GM12878 (cell line): Measurements from ENCODE around the gene DNMT1. TPM values are rescaled to one million over a fixed set of nuclear protein-coding genes. Genes with fewer than 3 reads are reported as not detected.

Experiments used
- ATAC-seq: fragments of 200-7000 bp; cut with Tn5 transposase; 3 replicates; pipeline ENCODE4 v1.9.1; 2020; ENCODE audit warnings: mild to moderate bottlenecking, moderate library complexity
- BruUV-seq: library from RNA; stranded (reverse); fragments of 400-500 nt; replicated peaks from 2 replicates; lab custom pipeline; 2021; lab: Mats Ljungman, UMichigan
- CTCF ChIA-PET: fragments of 300-600 bp; sonication (Branson Sonifier 250); formaldehyde crosslinking; extraction: SDS; loops from one replicate; lab custom pipeline; 2021; ENCODE audit warnings: inconsistent platforms; lab: Yijun Ruan, JAX
- POLR2A ChIA-PET: fragments of 350-600 bp; formaldehyde crosslinking; extraction: SDS; loops from one replicate; lab custom pipeline; 2021; ENCODE audit warnings: inconsistent platforms; lab: Charles Lee
- RAD21 ChIA-PET: fragments of 300-600 bp; sonication (Branson Sonifier 250); formaldehyde crosslinking; loops from one replicate; lab custom pipeline; 2023; ENCODE audit warnings: antibody characterized with exemption; ENCODE audit not compliant: unreplicated experiment; lab: Charles Lee
- SMC1A ChIA-PET: fragments of 300-600 bp; sonication (Branson Sonifier 250); formaldehyde crosslinking; loops from one replicate; lab custom pipeline; 2023; ENCODE audit not compliant: unreplicated experiment, uncharacterized antibody; lab: Charles Lee
- DNase-seq: peaks from one replicate; pipeline ENCODE4 v3.0.0-alpha.2; 2011; ENCODE audit warnings: low read depth, low spot score
- FAIRE-seq: peaks from 3 replicates; lab custom pipeline; 2011; peaks lifted over from hg19 to GRCh38; lab: Jason Lieb, UNC
- H2AFZ ChIP-seq: 2 replicates; pipeline ENCODE4 v1.6.0; 2011; ENCODE audit warnings: low read depth, low read length, control low read depth; ENCODE audit not compliant: control insufficient read depth
- H3K27ac ChIP-seq: 2 replicates; pipeline ENCODE4 v1.5.1; 2011; ENCODE audit warnings: control low read depth; ENCODE audit not compliant: control insufficient read depth, insufficient read depth
- H3K27me3 ChIP-seq, 2 experiments: replicated peaks in 1 of 2; 2 replicates each; pipeline versions ENCODE4 v1.6.0 to v1.6.1; 2011; ENCODE audit warnings: low read length in 1 of 2; ENCODE audit not compliant: control insufficient read depth in 2 of 2, insufficient read depth in 2 of 2
- H3K36me3 ChIP-seq, 2 experiments: 2 replicates each; pipeline ENCODE4 v1.5.1; 2011; ENCODE audit warnings: low read length in 1 of 2; ENCODE audit not compliant: control insufficient read depth in 2 of 2, insufficient read depth in 2 of 2
- H3K4me1 ChIP-seq: 2 replicates; pipeline ENCODE4 v1.6.1; 2011; ENCODE audit warnings: mild to moderate bottlenecking, low read length, moderate library complexity, mixed read lengths; ENCODE audit not compliant: control insufficient read depth, insufficient read depth
- H3K4me2 ChIP-seq: 2 replicates; pipeline ENCODE4 v1.6.0; 2011; ENCODE audit warnings: control low read depth; ENCODE audit not compliant: control insufficient read depth, insufficient read depth
- H3K4me3 ChIP-seq: fragments of 200-600 bp; sonication (generic); 2 replicates; pipeline ENCODE4 v1.5.1; 2016
- H3K79me2 ChIP-seq: 2 replicates; pipeline ENCODE4 v1.6.0; 2011; ENCODE audit warnings: low read length; ENCODE audit not compliant: control insufficient read depth, insufficient read depth
- H3K9ac ChIP-seq: 2 replicates; pipeline ENCODE4 v1.8.0; 2011; ENCODE audit warnings: low read length, control low read depth, mixed read lengths; ENCODE audit not compliant: control insufficient read depth, insufficient read depth
- H3K9me3 ChIP-seq: replicated peaks from 3 replicates; pipeline ENCODE4 v1.5.1; 2011; ENCODE audit warnings: mild to moderate bottlenecking, low read length; ENCODE audit not compliant: control insufficient read depth, insufficient read depth
- H4K20me1 ChIP-seq: 2 replicates; pipeline ENCODE4 v1.6.0; 2011; ENCODE audit not compliant: control insufficient read depth, insufficient read depth
- EP300 ChIP-seq, 2 experiments: fragments of 150-350 bp in 1 of 2; IDR thresholded peaks; 2 replicates each; pipeline ENCODE4 v1.6.1; 2011 to 2012; ENCODE audit warnings: low read depth in 2 of 2, low read length in 2 of 2, borderline replicate concordance in 1 of 2, improper control_type of control experiment in 1 of 2, inconsistent platforms in 1 of 2; ENCODE audit not compliant: control insufficient read depth in 1 of 2
- KDM1A ChIP-seq: fragments of 200-600 bp; sonication (generic); IDR thresholded peaks from 2 replicates; pipeline ENCODE4 v1.6.1; 2016; ENCODE audit warnings: borderline replicate concordance
- MEF2A ChIP-seq: IDR thresholded peaks from 2 replicates; pipeline ENCODE4 v1.6.1; 2011; ENCODE audit warnings: low read depth, mild to moderate bottlenecking, low read length, moderate library complexity; ENCODE audit not compliant: insufficient read depth
- MEF2B ChIP-seq: fragments of 450-650 bp; IDR thresholded peaks from 2 replicates; pipeline ENCODE4 v1.6.1; 2018; ENCODE audit warnings: mild to moderate bottlenecking, moderate library complexity; ENCODE audit not compliant: partially characterized antibody, poor library complexity, severe bottlenecking
- MTA3 ChIP-seq: IDR thresholded peaks from 2 replicates; pipeline ENCODE4 v1.6.1; 2012; ENCODE audit warnings: low read length, inconsistent platforms, borderline replicate concordance
- RELA ChIP-seq: fragments of 450-650 bp; IDR thresholded peaks from 2 replicates; pipeline ENCODE4 v1.8.0; 2014; ENCODE audit warnings: borderline replicate concordance; ENCODE audit not compliant: partially characterized antibody
- SMAD5 ChIP-seq: IDR thresholded peaks from 2 replicates; pipeline ENCODE4 v1.6.1; 2016; ENCODE audit warnings: antibody characterized with exemption, low read depth
- SREBF1 ChIP-seq: IDR thresholded peaks from 2 replicates; pipeline ENCODE4 v1.6.1; 2012; ENCODE audit warnings: mild to moderate bottlenecking, low read length
- STAT1 ChIP-seq: fragments of 450-650 bp; conservative IDR thresholded peaks from 2 replicates; pipeline ENCODE4 v1.6.1; 2014; ENCODE audit warnings: antibody characterized with exemption, mild to moderate bottlenecking
- SUZ12 ChIP-seq: fragments of 200-600 bp; sonication (generic); IDR thresholded peaks from one replicate; pipeline ENCODE4 v1.6.1; 2018; ENCODE audit warnings: antibody characterized with exemption, mild to moderate bottlenecking; ENCODE audit not compliant: unreplicated experiment
- ZZZ3 ChIP-seq: IDR thresholded peaks from 2 replicates; pipeline ENCODE4 v1.6.1; 2011; ENCODE audit warnings: low read depth; ENCODE audit not compliant: control insufficient read depth, insufficient read length
- WGBS: methylation state at CpG from one replicate; pipeline ENCODE4 v1.1.6; 2016; ENCODE audit warnings: low lambda C conversion rate; ENCODE audit not compliant: insufficient replicate concordance, insufficient coverage; ENCODE audit errors: missing lambda C conversion rate; 5-methylcytosine and 5-hydroxymethylcytosine counted together
- in situ Hi-C: fragments of 300-500 bp; cut with MboI; formaldehyde crosslinking; loops from 9 replicates; pipeline ENCODE4 v1.14.3; 2018; ENCODE audit warnings: mixed read lengths
- intact Hi-C: fragments of 100-400 bp; cut with micrococcal nuclease; formaldehyde crosslinking; loops from one replicate; pipeline ENCODE4 v1.14.2; 2022; ENCODE audit not compliant: unreplicated experiment
- polyA plus RNA-seq, 11 experiments: library from polyadenylated mRNA; depleted of rRNA in 4 of 11; unstranded in 6 of 11; stranded (reverse) in 5 of 11; fragments of >200 nt; fragmentation: Nextera tagmentation in 4 of 11; fragmentation: Illumina TruSeq in 1 of 11; extraction: Ambion mirVana in 4 of 11; extraction: Trizol in 1 of 11; gene quantifications; 1 replicate in 1 of 11; 2 replicates in 10 of 11; pipeline versions ENCODE4 v1.2.1 to v1.2.3, GENCODE V29; 2011 to 2016; ENCODE audit warnings: inconsistent platforms in 2 of 11, missing spikeins in 2 of 11, low read depth in 1 of 11
- total RNA-seq, 4 experiments: library from RNA; depleted of rRNA in 3 of 4; stranded (reverse); fragments of >200 nt in 3 of 4; fragmentation: Illumina TruSeq in 1 of 4; extraction: Trizol in 1 of 4; gene quantifications; 2 replicates each; pipeline versions ENCODE4 v1.2.1 to v1.2.3, GENCODE V29; 2013 to 2021
- TF ChIP-seq, protein P1 (sequence below): IDR thresholded peaks from 2 replicates; pipeline ENCODE4 v1.6.1; 2012; ENCODE audit warnings: improper control_type of control experiment, low read depth, low read length; ENCODE audit not compliant: insufficient replicate concordance
- TF ChIP-seq, protein P2 (sequence below): fragments of 450-650 bp; IDR thresholded peaks from 2 replicates; pipeline ENCODE4 v1.6.1; 2017; ENCODE audit warnings: low read depth, mild to moderate bottlenecking, moderate library complexity
- TF ChIP-seq, protein P3 (sequence below): fragments of 450-650 bp; IDR thresholded peaks from 2 replicates; pipeline ENCODE4 v1.6.1; 2018; ENCODE audit warnings: mild to moderate bottlenecking, low read depth, moderate library complexity; ENCODE audit not compliant: partially characterized antibody

The DNMT1 gene
- total and polyA plus RNA-seq, 10 of the 15 experiments (the other 5 are each of a cell fraction or from before 2014, with no cell fraction given), result 70.0 to 290 (median 133) TPM

DNA sequence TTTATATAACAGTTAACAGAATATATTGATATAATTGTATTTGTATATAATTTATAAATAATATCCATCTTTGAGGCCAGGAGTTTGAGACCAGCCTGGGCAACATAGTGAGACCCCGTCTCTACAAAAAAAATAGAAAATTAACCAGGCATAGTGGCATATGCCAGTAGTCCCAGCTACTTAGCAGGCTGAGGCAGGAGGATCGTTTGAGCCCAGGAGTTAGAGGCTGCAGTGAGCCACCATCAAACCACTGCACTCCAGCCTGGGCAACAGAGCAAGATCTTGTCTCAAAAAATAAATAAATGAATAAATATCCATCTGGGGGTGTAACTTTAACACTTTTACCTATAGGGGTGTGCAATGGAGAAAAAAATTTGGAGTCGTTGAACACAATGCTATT is 110.0 kb downstream of the DNMT1 start:
- H3K27me3 ChIP-seq, result no peaks in the 10 kb centered on the region
- 67% methylated on average over 3 of the region's 3 CpGs for WGBS
- H2AFZ ChIP-seq, result no peak overlapping the region
- in situ Hi-C loops (no loop called here), intact Hi-C loops (no loop called here)
- DNase-seq (no peak), FAIRE-seq (no peak), ATAC-seq (no peak)
- H3K27ac ChIP-seq, result no peak overlapping the region
- CTCF ChIA-PET, result interaction anchor here (0.6 to 1.4 kb wide), 2 partner anchors 22 to 55 kb away, joined by 3 to 5 read pairs; no protein-coding TSS in a partner anchor
- BruUV-seq, result no TSS peak
- H3K36me3 ChIP-seq, result peaks cover 4 to 5% of the 10 kb centered on the region in 2 experiments; a peak in 3 of 4 replicates
- H3K4me1 ChIP-seq, result 0 out of 2 replicates have a peak, but pooled peaks cover 3% of the 10 kb centered on the region
- H3K9ac ChIP-seq, result no peak overlapping the region
- no peak overlapping the region for H3K4me3 ChIP-seq
- H3K9me3 ChIP-seq, result no peaks in the 10 kb centered on the region; the same call in 2 of the 3 replicates
- H4K20me1 ChIP-seq, result no peaks in the 10 kb centered on the region
- RAD21 ChIA-PET, result interaction anchor here (1.5 kb wide), 1 partner anchor 57 kb away, joined by 6 read pairs; no protein-coding TSS in a partner anchor
- SMC1A ChIA-PET, result interaction anchor here (1.1 kb wide), 1 partner anchor 28 kb away, joined by 3 read pairs; no protein-coding TSS in a partner anchor
- POLR2A ChIA-PET, result interaction anchor here (0.5 to 1.3 kb wide), 3 partner anchors 11 to 1001 kb away, joined by 3 to 9 read pairs (median 4); no protein-coding TSS in a partner anchor
- peaks cover 18% of the 10 kb centered on the region for H3K79me2 ChIP-seq
- H3K4me2 ChIP-seq, result no peak overlapping the region
- TF ChIP-seq SMAD5 (no peak), STAT1 (no peak), RELA (no peak), ZZZ3 (no peak), EP300 (IDR thresholded peaks at IDR 0.05; ENCODE audit: borderline replicate concordance in 1 of 2, control insufficient read depth in 1 of 2, low read depth in 2 of 2, low read length in 2 of 2) (no peak), SREBF1 (no peak), MEF2B (no peak), SUZ12 (no peak), MEF2A (no peak), MTA3 (no peak), KDM1A (no peak)
- TF ChIP-seq, protein P1, sequence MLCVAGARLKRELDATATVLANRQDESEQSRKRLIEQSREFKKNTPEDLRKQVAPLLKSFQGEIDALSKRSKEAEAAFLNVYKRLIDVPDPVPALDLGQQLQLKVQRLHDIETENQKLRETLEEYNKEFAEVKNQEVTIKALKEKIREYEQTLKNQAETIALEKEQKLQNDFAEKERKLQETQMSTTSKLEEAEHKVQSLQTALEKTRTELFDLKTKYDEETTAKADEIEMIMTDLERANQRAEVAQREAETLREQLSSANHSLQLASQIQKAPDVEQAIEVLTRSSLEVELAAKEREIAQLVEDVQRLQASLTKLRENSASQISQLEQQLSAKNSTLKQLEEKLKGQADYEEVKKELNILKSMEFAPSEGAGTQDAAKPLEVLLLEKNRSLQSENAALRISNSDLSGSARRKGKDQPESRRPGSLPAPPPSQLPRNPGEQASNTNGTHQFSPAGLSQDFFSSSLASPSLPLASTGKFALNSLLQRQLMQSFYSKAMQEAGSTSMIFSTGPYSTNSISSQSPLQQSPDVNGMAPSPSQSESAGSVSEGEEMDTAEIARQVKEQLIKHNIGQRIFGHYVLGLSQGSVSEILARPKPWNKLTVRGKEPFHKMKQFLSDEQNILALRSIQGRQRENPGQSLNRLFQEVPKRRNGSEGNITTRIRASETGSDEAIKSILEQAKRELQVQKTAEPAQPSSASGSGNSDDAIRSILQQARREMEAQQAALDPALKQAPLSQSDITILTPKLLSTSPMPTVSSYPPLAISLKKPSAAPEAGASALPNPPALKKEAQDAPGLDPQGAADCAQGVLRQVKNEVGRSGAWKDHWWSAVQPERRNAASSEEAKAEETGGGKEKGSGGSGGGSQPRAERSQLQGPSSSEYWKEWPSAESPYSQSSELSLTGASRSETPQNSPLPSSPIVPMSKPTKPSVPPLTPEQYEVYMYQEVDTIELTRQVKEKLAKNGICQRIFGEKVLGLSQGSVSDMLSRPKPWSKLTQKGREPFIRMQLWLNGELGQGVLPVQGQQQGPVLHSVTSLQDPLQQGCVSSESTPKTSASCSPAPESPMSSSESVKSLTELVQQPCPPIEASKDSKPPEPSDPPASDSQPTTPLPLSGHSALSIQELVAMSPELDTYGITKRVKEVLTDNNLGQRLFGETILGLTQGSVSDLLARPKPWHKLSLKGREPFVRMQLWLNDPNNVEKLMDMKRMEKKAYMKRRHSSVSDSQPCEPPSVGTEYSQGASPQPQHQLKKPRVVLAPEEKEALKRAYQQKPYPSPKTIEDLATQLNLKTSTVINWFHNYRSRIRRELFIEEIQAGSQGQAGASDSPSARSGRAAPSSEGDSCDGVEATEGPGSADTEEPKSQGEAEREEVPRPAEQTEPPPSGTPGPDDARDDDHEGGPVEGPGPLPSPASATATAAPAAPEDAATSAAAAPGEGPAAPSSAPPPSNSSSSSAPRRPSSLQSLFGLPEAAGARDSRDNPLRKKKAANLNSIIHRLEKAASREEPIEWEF, result no peak
- TF ChIP-seq, protein P2, sequence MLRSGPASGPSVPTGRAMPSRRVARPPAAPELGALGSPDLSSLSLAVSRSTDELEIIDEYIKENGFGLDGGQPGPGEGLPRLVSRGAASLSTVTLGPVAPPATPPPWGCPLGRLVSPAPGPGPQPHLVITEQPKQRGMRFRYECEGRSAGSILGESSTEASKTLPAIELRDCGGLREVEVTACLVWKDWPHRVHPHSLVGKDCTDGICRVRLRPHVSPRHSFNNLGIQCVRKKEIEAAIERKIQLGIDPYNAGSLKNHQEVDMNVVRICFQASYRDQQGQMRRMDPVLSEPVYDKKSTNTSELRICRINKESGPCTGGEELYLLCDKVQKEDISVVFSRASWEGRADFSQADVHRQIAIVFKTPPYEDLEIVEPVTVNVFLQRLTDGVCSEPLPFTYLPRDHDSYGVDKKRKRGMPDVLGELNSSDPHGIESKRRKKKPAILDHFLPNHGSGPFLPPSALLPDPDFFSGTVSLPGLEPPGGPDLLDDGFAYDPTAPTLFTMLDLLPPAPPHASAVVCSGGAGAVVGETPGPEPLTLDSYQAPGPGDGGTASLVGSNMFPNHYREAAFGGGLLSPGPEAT, result no peak
- TF ChIP-seq, protein P3, sequence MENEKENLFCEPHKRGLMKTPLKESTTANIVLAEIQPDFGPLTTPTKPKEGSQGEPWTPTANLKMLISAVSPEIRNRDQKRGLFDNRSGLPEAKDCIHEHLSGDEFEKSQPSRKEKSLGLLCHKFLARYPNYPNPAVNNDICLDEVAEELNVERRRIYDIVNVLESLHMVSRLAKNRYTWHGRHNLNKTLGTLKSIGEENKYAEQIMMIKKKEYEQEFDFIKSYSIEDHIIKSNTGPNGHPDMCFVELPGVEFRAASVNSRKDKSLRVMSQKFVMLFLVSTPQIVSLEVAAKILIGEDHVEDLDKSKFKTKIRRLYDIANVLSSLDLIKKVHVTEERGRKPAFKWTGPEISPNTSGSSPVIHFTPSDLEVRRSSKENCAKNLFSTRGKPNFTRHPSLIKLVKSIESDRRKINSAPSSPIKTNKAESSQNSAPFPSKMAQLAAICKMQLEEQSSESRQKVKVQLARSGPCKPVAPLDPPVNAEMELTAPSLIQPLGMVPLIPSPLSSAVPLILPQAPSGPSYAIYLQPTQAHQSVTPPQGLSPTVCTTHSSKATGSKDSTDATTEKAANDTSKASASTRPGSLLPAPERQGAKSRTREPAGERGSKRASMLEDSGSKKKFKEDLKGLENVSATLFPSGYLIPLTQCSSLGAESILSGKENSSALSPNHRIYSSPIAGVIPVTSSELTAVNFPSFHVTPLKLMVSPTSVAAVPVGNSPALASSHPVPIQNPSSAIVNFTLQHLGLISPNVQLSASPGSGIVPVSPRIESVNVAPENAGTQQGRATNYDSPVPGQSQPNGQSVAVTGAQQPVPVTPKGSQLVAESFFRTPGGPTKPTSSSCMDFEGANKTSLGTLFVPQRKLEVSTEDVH, result no peak
